Lower lobe of right lung (tissue), 2 donors: ENCODE data around the gene MORF4L1. TPM values are rescaled to one million over a fixed set of nuclear protein-coding genes. Genes with fewer than 3 reads are reported as not detected.

Experiments used
- ATAC-seq, 2 donors: fragments of 200-7000 bp; cut with Tn5 transposase; one replicate each; pipeline ENCODE4 v1.9.1; 2020 to 2022; ENCODE audit warnings: mild to moderate bottlenecking in 2 of 2, moderate library complexity in 2 of 2
- DNase-seq: peaks from one replicate; pipeline ENCODE4 v3.0.0-alpha.2; 2020
- H3K27ac ChIP-seq: fragments of 200-600 bp; one replicate; pipeline ENCODE4 v1.8.0; 2022
- H3K27me3 ChIP-seq: fragments of 200-600 bp; one replicate; pipeline ENCODE4 v1.8.0; 2022; ENCODE audit warnings: low read depth
- H3K36me3 ChIP-seq: fragments of 200-600 bp; one replicate; pipeline ENCODE4 v1.8.0; 2022; ENCODE audit warnings: mild to moderate bottlenecking
- H3K4me1 ChIP-seq: fragments of 200-600 bp; one replicate; pipeline ENCODE4 v1.8.0; 2022
- H3K4me3 ChIP-seq: fragments of 200-600 bp; one replicate; pipeline ENCODE4 v1.8.0; 2022; ENCODE audit warnings: mild to moderate bottlenecking
- H3K9me3 ChIP-seq: fragments of 200-600 bp; one replicate; pipeline ENCODE4 v1.8.0; 2022
- CTCF ChIP-seq: fragments of 200-600 bp; IDR thresholded peaks from one replicate; pipeline ENCODE4 v1.8.0; 2022; ENCODE audit warnings: antibody characterized with exemption, mild to moderate bottlenecking
- intact Hi-C: fragments of 100-400 bp; cut with DNase I; formaldehyde crosslinking; loops from one replicate; pipeline ENCODE4 v1.11.0; 2022
- total RNA-seq: library from RNA; stranded (reverse); fragmentation: NEBNext Ultra II Directional; extraction: Animal tissue kit (Norgen Biotek cat#: 25700); gene quantifications from one replicate; pipeline ENCODE4 v1.2.1, GENCODE V29; 2021
- donor health status: DM: no; HTN: yes; CAD: no; lungs with severe emphysema.

Gene MORF4L1
- total RNA-seq, 1 donor from 2014 or later = 289 TPM

GRCh38 chr15:78932258-78932808 is 59.6 kb downstream of the MORF4L1 start:
- intact Hi-C loops = no loop called here
- peaks cover 37% of the 10 kb centered on the region for H3K4me1 ChIP-seq

GRCh38 chr15:78933187-78933822 is 60.6 kb downstream of the MORF4L1 start:
- DNase-seq (no peak), ATAC-seq (no peak)
- peaks cover 92% of the 10 kb centered on the region for H3K36me3 ChIP-seq
- H3K4me1 ChIP-seq = peaks cover 46% of the 10 kb centered on the region
- no peaks in the 10 kb centered on the region for H3K27me3 ChIP-seq
- H3K4me3 ChIP-seq = no peak overlapping the region
- H3K9me3 ChIP-seq = no peaks in the 10 kb centered on the region
- intact Hi-C loops = no loop called here
- no peak for TF ChIP-seq CTCF
- H3K27ac ChIP-seq = no peak overlapping the region

More at GRCh38 chr15:78932258-78932808, 59.6 kb downstream of the MORF4L1 start:
- TF ChIP-seq CTCF = no peak
- no peak overlapping the region for H3K4me3 ChIP-seq
- H3K9me3 ChIP-seq = no peaks in the 10 kb centered on the region
- no peak for DNase-seq
- no peaks in the 10 kb centered on the region for H3K27me3 ChIP-seq
- H3K27ac ChIP-seq = no peak overlapping the region
- ATAC-seq = no peak
- H3K36me3 ChIP-seq = peaks cover 96% of the 10 kb centered on the region

- no peaks in the 10 kb centered on the region for H3K9me3 ChIP-seq
- no peak for TF ChIP-seq CTCF
- ATAC-seq = no peak
- H3K4me1 ChIP-seq = peaks cover 53% of the 10 kb centered on the region
- intact Hi-C loops = no loop called here
- DNase-seq = no peak
- peaks cover 90% of the 10 kb centered on the region for H3K36me3 ChIP-seq
- H3K4me3 ChIP-seq = no peak overlapping the region
- H3K27ac ChIP-seq = no peak overlapping the region
- no peaks in the 10 kb centered on the region for H3K27me3 ChIP-seq
Observed at GRCh38 chr15:78933823-78934654, 61.3 kb downstream of the MORF4L1 start.

GRCh38 chr15:78934655-78935023 is 61.9 kb downstream of the MORF4L1 start:
- Histone ChIP-seq H3K36me3 (peaks cover 86% of the 10 kb centered on the region), H3K9me3 (no peaks in the 10 kb centered on the region), H3K4me1 (peaks cover 57% of the 10 kb centered on the region), H3K27ac (no peak overlapping the region), H3K4me3 (no peak overlapping the region), H3K27me3 (no peaks in the 10 kb centered on the region)
- DNase-seq = no peak
- intact Hi-C loops = no loop called here
- TF ChIP-seq CTCF = no peak
- no peak for ATAC-seq

GRCh38 chr15:78937132-78937739 is 64.5 kb downstream of the MORF4L1 start:
- peaks cover 63% of the 10 kb centered on the region for H3K36me3 ChIP-seq
- H3K9me3 ChIP-seq = no peaks in the 10 kb centered on the region
- H3K27ac ChIP-seq = peak overlapping the region; percentile 76
- intact Hi-C loops = no loop called here
- DNase-seq = peak; percentile 64
- ATAC-seq = peak; percentile 56 to 60
- peak overlapping the region; percentile 19 for H3K4me3 ChIP-seq
- no peaks in the 10 kb centered on the region for H3K27me3 ChIP-seq
- no peak for TF ChIP-seq CTCF
- peaks cover 69% of the 10 kb centered on the region for H3K4me1 ChIP-seq
